CD8-positive, alpha-beta memory T cell (primary cell): ENCODE measurements around the gene KIF1B. TPM values are rescaled to one million over a fixed set of nuclear protein-coding genes. Genes with fewer than 3 reads are reported as not detected.
A peak's percentile ranks its signal among the peaks of the same experiment; 100 is the strongest.

Source experiments
- CTCF ChIA-PET: fragments of 350-600 bp; sonication (Branson Sonifier 250); formaldehyde crosslinking; loops from one replicate; lab custom pipeline; 2021; ENCODE audit warnings: antibody characterized with exemption; lab: Charles Lee
- POLR2A ChIA-PET: fragments of 350-600 bp; sonication (Branson Sonifier 250); formaldehyde crosslinking; loops from one replicate; lab custom pipeline; 2021; ENCODE audit warnings: antibody characterized with exemption; lab: Charles Lee
- DNase-seq, 5 donors: peaks; one replicate each; pipeline versions ENCODE4 v3.0.0 to v3.0.0-alpha.2; 2020 to 2022; ENCODE audit warnings: mixed read lengths in 1 of 5
- H3K27ac ChIP-seq: one replicate; pipeline ENCODE4 v1.7.0; 2013; ENCODE audit warnings: low read depth, mild to moderate bottlenecking, low read length, moderate library complexity
- H3K27me3 ChIP-seq: 2 replicates; pipeline ENCODE4 v1.7.0; 2013; ENCODE audit warnings: low read length, mild to moderate bottlenecking; ENCODE audit not compliant: insufficient read depth, poor library complexity, severe bottlenecking
- H3K36me3 ChIP-seq: 2 replicates; pipeline ENCODE4 v1.7.0; 2013; ENCODE audit warnings: mild to moderate bottlenecking, low read length, moderate library complexity; ENCODE audit not compliant: insufficient read depth
- H3K4me1 ChIP-seq: 2 replicates; pipeline ENCODE4 v1.7.0; 2013; ENCODE audit warnings: mild to moderate bottlenecking, low read length, moderate library complexity; ENCODE audit not compliant: insufficient read depth
- H3K4me3 ChIP-seq: 2 replicates; pipeline ENCODE4 v1.7.0; 2013; ENCODE audit warnings: mild to moderate bottlenecking, low read length
- H3K9me3 ChIP-seq: 2 replicates; pipeline ENCODE4 v1.7.0; 2013; ENCODE audit warnings: mild to moderate bottlenecking, low read length
- H3K27ac Mint-ChIP-seq, 8 donors: one replicate each; pipeline ENCODE4 v1.8.0; 2020 to 2021; ENCODE audit warnings: mixed read lengths in 8 of 8, mild to moderate bottlenecking in 6 of 8, inconsistent platforms in 3 of 8, moderate library complexity in 3 of 8
- H3K27me3 Mint-ChIP-seq, 2 donors: one replicate each; pipeline ENCODE4 v1.8.0; 2020 to 2021; ENCODE audit warnings: mixed read lengths in 2 of 2, mild to moderate bottlenecking in 1 of 2, moderate library complexity in 1 of 2
- H3K36me3 Mint-ChIP-seq, 3 donors: one replicate each; pipeline ENCODE4 v1.8.0; 2020 to 2021; ENCODE audit warnings: mixed read lengths in 3 of 3, inconsistent platforms in 1 of 3, mild to moderate bottlenecking in 1 of 3
- H3K4me1 Mint-ChIP-seq, 3 donors: one replicate each; pipeline ENCODE4 v1.8.0; 2020 to 2021; ENCODE audit warnings: mixed read lengths in 3 of 3, inconsistent platforms in 1 of 3, mild to moderate bottlenecking in 1 of 3
- H3K4me3 Mint-ChIP-seq, 7 donors: one replicate each; pipeline ENCODE4 v1.8.0; 2020 to 2021; ENCODE audit warnings: mixed read lengths in 7 of 7, mild to moderate bottlenecking in 6 of 7, moderate library complexity in 4 of 7, inconsistent platforms in 2 of 7
- H3K9me3 Mint-ChIP-seq, 5 donors: one replicate each; pipeline ENCODE4 v1.8.0; 2020 to 2022; ENCODE audit warnings: mixed read lengths in 5 of 5, mild to moderate bottlenecking in 3 of 5, moderate library complexity in 2 of 5, inconsistent platforms in 1 of 5
- polyA plus RNA-seq: library from polyadenylated mRNA; unstranded; fragments of 300-500 nt; fragmentation: Illumina TruSeq; gene quantifications from one replicate; pipeline ENCODE4 v1.2.3, GENCODE V29; 2021
- total RNA-seq, 2 experiments: library from RNA; stranded (reverse); gene quantifications; one replicate each; pipeline ENCODE4 v1.2.3, GENCODE V29; 2021

Gene KIF1B
- total and polyA plus RNA-seq, 3 experiments from 2014 or later = 2.6 to 17.8 (median 17.5) TPM

DNA sequence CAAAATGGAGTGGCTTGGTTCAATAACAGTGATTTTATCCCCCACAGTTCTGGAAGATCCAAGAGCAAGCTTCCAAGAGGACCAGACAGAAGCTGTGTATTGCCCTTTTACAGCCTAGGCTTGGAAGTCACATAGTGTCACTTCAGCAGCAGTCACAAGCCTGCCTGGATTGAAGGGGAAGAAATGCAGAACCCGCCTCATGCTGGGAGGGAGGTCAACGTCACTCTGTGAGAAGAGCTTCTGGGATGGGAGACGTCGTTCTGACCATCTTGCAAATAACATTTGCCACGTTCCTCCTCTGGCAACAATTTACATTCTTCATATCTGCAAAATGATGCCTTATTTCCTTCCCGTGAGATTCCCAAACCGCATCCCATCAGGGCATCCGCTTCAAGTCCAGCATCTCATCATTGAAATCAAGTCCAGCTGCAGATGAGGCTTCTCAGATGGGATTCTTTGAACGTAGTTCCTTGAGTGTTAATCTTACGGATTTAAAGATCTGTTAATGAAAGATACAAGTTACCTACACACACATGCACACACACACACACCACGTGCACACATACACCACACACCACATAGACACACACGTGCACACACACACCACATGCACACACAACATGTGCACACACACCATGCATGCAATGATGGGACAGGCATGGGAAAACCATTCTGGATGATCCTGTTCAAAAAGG, 23.9 kb upstream of the KIF1B start:
- no peaks in the 10 kb centered on the region for H3K4me1 ChIP-seq
- no peaks in the 10 kb centered on the region for H3K27me3 Mint-ChIP-seq
- no peak overlapping the region for H3K27ac ChIP-seq
- H3K27ac Mint-ChIP-seq = no peak overlapping the region
- no peak for DNase-seq
- ChIA-PET POLR2A (no interaction called here), CTCF (interaction anchor here (2.6 kb wide), 1 partner anchor 24 kb away, joined by 12 read pairs; the partner anchor contains the start of gene KIF1B)
- H3K9me3 Mint-ChIP-seq = peaks cover 0 to 4% (median 0%) of the 10 kb centered on the region in 5 donors
- no peaks in the 10 kb centered on the region for H3K9me3 ChIP-seq
- no peak overlapping the region for H3K4me3 Mint-ChIP-seq
- H3K4me1 Mint-ChIP-seq = no peaks in the 10 kb centered on the region
- H3K27me3 ChIP-seq = no peaks in the 10 kb centered on the region
- peaks cover 0 to 4% (median 3%) of the 10 kb centered on the region in 3 donors for H3K36me3 Mint-ChIP-seq
- H3K4me3 ChIP-seq = no peak overlapping the region
- no peaks in the 10 kb centered on the region for H3K36me3 ChIP-seq

DNA sequence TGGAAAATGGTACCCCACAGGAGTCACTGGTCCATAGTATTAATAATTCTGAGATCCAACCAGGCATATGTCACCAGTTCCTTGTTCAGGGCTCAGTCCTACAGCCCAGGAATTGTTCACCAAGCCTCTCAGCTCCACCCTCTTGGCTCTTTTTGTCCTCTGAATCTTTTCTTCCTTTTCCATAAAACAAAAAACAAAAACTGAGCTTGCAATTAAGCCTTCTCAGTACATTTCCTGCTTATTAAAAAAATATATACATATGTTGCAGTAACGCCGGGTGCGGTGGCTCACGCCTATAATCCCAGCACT, 23.4 kb upstream of the KIF1B start:
- Mint-ChIP-seq H3K4me3 (no peak overlapping the region), H3K36me3 (peaks cover 0 to 4% (median 3%) of the 10 kb centered on the region in 3 donors), H3K4me1 (no peaks in the 10 kb centered on the region), H3K9me3 (peaks cover 0 to 4% (median 0%) of the 10 kb centered on the region in 5 donors), H3K27ac (no peak overlapping the region), H3K27me3 (no peaks in the 10 kb centered on the region)
- ChIA-PET CTCF (interaction anchor here (2.6 kb wide), 1 partner anchor 23 kb away, joined by 12 read pairs; the partner anchor contains the start of gene KIF1B), POLR2A (no interaction called here)
- Histone ChIP-seq H3K9me3 (no peaks in the 10 kb centered on the region), H3K36me3 (no peaks in the 10 kb centered on the region), H3K27me3 (no peaks in the 10 kb centered on the region), H3K4me1 (no peaks in the 10 kb centered on the region), H3K4me3 (no peak overlapping the region), H3K27ac (no peak overlapping the region)
- DNase-seq = no peak

DNA sequence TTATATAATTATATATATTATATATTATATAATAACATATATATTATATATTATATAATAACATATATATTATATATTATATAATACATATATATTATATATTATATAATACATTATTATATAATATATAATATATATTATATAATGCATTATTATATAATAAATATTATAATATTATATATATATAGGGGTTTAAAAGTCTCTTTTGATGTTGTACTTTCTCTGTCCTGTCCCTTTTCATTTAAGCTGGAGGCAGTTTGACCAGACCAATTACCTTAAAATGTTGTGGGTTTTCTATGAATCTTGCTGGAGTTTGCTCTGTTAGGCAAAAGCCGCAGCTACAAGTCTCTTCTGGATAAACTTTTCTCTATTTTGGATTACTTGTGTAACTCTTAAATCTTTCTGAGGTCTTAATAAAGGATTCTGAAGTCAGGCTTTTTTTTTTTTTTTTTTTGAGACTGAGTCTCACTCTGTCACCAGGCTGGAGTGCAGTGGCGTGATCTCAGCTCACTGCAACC, 22.2 kb upstream of the KIF1B start:
- peaks cover 0 to 1% of the 10 kb centered on the region in 2 donors for H3K27me3 Mint-ChIP-seq
- no peaks in the 10 kb centered on the region for H3K36me3 Mint-ChIP-seq
- H3K4me3 ChIP-seq = no peak overlapping the region
- no peaks in the 10 kb centered on the region for H3K36me3 ChIP-seq
- H3K4me1 Mint-ChIP-seq = no peaks in the 10 kb centered on the region
- no peaks in the 10 kb centered on the region for H3K9me3 ChIP-seq
- no peak overlapping the region for H3K27ac Mint-ChIP-seq
- H3K4me1 ChIP-seq = no peaks in the 10 kb centered on the region
- no peaks in the 10 kb centered on the region for H3K27me3 ChIP-seq
- H3K9me3 Mint-ChIP-seq = peaks cover 0 to 4% (median 0%) of the 10 kb centered on the region in 5 donors
- H3K27ac ChIP-seq = no peak overlapping the region
- POLR2A ChIA-PET = interaction anchor here (0.7 kb wide), 1 partner anchor 403 kb away, joined by 4 read pairs; no protein-coding TSS in a partner anchor
- no peak for DNase-seq
- CTCF ChIA-PET = interaction anchor here (2.6 kb wide), 1 partner anchor 22 kb away, joined by 12 read pairs; the partner anchor contains the start of gene KIF1B
- H3K4me3 Mint-ChIP-seq = no peak overlapping the region

GRCh38 chr1:10189659-10190058, 20.7 kb upstream of the KIF1B start:
- CTCF ChIA-PET = interaction anchor here (3.1 kb wide), 1 partner anchor 20 kb away, joined by 12 read pairs; the partner anchor contains the start of gene KIF1B
- no peak for DNase-seq

DNA sequence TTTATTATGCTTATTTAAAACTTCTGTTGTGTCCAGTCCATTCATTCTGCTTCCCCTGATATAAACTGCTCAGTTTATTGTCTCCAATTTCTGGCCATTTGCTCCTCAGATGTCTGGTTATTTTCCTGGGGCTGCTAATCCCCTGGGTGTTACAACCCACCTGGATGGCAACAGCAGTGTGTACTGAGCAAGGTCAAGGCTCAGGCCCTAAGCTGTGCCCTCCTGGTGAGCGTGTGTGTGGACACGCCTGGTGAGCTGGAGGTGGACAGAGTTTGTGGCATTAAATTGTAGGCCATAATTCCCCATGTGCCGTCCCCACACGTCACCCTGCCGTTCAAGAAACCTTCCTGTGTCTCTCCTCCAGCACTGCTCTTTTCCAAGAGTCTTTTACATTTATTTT, 18.1 kb upstream of the KIF1B start:
- CTCF ChIA-PET = interaction anchor here (3.1 kb wide), 1 partner anchor 18 kb away, joined by 12 read pairs; the partner anchor contains the start of gene KIF1B
- Histone ChIP-seq H3K4me3 (no peak overlapping the region), H3K9me3 (no peaks in the 10 kb centered on the region), H3K4me1 (no peaks in the 10 kb centered on the region), H3K36me3 (no peaks in the 10 kb centered on the region), H3K27ac (no peak overlapping the region), H3K27me3 (no peaks in the 10 kb centered on the region)
- H3K4me1 Mint-ChIP-seq = no peaks in the 10 kb centered on the region
- H3K4me3 Mint-ChIP-seq = no peak overlapping the region
- H3K36me3 Mint-ChIP-seq = no peaks in the 10 kb centered on the region
- H3K27ac Mint-ChIP-seq = no peak overlapping the region
- H3K27me3 Mint-ChIP-seq = peaks cover 2 to 4% of the 10 kb centered on the region in 2 donors
- POLR2A ChIA-PET = no interaction called here
- peaks cover 0 to 4% (median 0%) of the 10 kb centered on the region in 5 donors for H3K9me3 Mint-ChIP-seq
- no peak for DNase-seq

More at GRCh38 chr1:10189659-10190058, 20.7 kb upstream of the KIF1B start:
- POLR2A ChIA-PET = no interaction called here
- H3K36me3 ChIP-seq = no peaks in the 10 kb centered on the region
- H3K36me3 Mint-ChIP-seq = no peaks in the 10 kb centered on the region
- H3K4me1 Mint-ChIP-seq = no peaks in the 10 kb centered on the region
- peaks cover 0 to 4% (median 0%) of the 10 kb centered on the region in 5 donors for H3K9me3 Mint-ChIP-seq
- H3K4me3 ChIP-seq = no peak overlapping the region
- H3K4me1 ChIP-seq = no peaks in the 10 kb centered on the region
- no peak overlapping the region for H3K4me3 Mint-ChIP-seq
- H3K9me3 ChIP-seq = no peaks in the 10 kb centered on the region
- H3K27me3 ChIP-seq = no peaks in the 10 kb centered on the region
- H3K27ac ChIP-seq = no peak overlapping the region
- no peak overlapping the region for H3K27ac Mint-ChIP-seq
- peaks cover 1 to 4% of the 10 kb centered on the region in 2 donors for H3K27me3 Mint-ChIP-seq

- H3K36me3 Mint-ChIP-seq = no peaks in the 10 kb centered on the region
- H3K27ac Mint-ChIP-seq = no peak overlapping the region
- H3K27me3 Mint-ChIP-seq = peaks cover 4 to 6% of the 10 kb centered on the region in 2 donors
- no peaks in the 10 kb centered on the region for H3K36me3 ChIP-seq
- DNase-seq = no peak
- CTCF ChIA-PET = interaction anchor here (3.3 kb wide), 1 partner anchor 17 kb away, joined by 12 read pairs; the partner anchor contains the start of gene KIF1B
- H3K4me1 ChIP-seq = no peaks in the 10 kb centered on the region
- no peak overlapping the region for H3K27ac ChIP-seq
- no peaks in the 10 kb centered on the region for H3K27me3 ChIP-seq
- no peak overlapping the region for H3K4me3 ChIP-seq
- H3K9me3 Mint-ChIP-seq = peaks cover 0 to 3% (median 0%) of the 10 kb centered on the region in 5 donors
- no peaks in the 10 kb centered on the region for H3K9me3 ChIP-seq
- POLR2A ChIA-PET = no interaction called here
- no peaks in the 10 kb centered on the region for H3K4me1 Mint-ChIP-seq
- H3K4me3 Mint-ChIP-seq = no peak overlapping the region
Observed at GRCh38 chr1:10193288-10193687, 17.1 kb upstream of the KIF1B start.

DNA sequence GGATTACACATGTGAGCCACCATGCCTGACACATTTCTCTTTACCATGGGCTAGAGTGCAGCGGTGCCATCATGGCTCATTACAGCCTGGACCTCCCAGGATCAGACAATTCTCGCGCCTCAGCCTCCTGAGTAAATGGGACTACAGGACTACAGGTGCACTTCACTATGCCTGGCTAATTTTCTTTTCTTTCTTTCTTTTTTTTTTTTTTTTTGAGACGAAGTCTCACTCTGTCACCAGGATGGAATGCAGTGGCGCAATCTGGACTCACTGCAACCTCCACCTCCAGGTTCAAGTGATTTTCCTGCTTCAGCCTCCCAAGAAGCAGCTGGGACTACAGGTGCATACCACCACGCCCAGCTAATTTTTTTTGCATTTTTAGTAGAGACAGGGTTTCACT, 14.8 kb upstream of the KIF1B start:
- ChIA-PET CTCF (interaction anchor here (3.3 kb wide), 1 partner anchor 14 kb away, joined by 12 read pairs; the partner anchor contains the start of gene KIF1B), POLR2A (no interaction called here)
- H3K9me3 ChIP-seq = no peaks in the 10 kb centered on the region
- Mint-ChIP-seq H3K36me3 (no peaks in the 10 kb centered on the region), H3K9me3 (no peaks in the 10 kb centered on the region), H3K27ac (no peak overlapping the region), H3K4me3 (no peak overlapping the region), H3K27me3 (peaks cover 7% of the 10 kb centered on the region in 2 donors), H3K4me1 (no peaks in the 10 kb centered on the region)
- no peak for DNase-seq
- H3K36me3 ChIP-seq = no peaks in the 10 kb centered on the region
- H3K27me3 ChIP-seq = no peaks in the 10 kb centered on the region
- H3K4me3 ChIP-seq = no peak overlapping the region
- H3K27ac ChIP-seq = no peak overlapping the region
- no peaks in the 10 kb centered on the region for H3K4me1 ChIP-seq

GRCh38 chr1:10196976-10197375, 13.4 kb upstream of the KIF1B start:
- Histone ChIP-seq H3K4me3 (no peak overlapping the region), H3K9me3 (no peaks in the 10 kb centered on the region), H3K27ac (no peak overlapping the region), H3K27me3 (no peaks in the 10 kb centered on the region), H3K4me1 (no peaks in the 10 kb centered on the region), H3K36me3 (no peaks in the 10 kb centered on the region)
- H3K4me3 Mint-ChIP-seq = no peak overlapping the region
- peak overlapping the region in 1 of 8 donors; percentile 85 for H3K27ac Mint-ChIP-seq
- H3K36me3 Mint-ChIP-seq = no peaks in the 10 kb centered on the region
- ChIA-PET CTCF (no interaction called here), POLR2A (no interaction called here)
- DNase-seq = no peak
- peaks cover 7 to 11% of the 10 kb centered on the region in 2 donors for H3K27me3 Mint-ChIP-seq
- H3K9me3 Mint-ChIP-seq = no peaks in the 10 kb centered on the region
- H3K4me1 Mint-ChIP-seq = no peaks in the 10 kb centered on the region
